HL-60 (cell line): ENCODE results near the gene NEK7.

Source experiments
- DNase-seq, 2 experiments: peaks; one replicate each; pipeline ENCODE4 v3.0.0-alpha.2; 2010 to 2020; ENCODE audit warnings: low read depth in 1 of 2, low spot score in 1 of 2
- H3K27ac ChIP-seq: fragments of 250-450 bp; sonication (Bioruptor Pico); replicated peaks from 2 replicates; pipeline ENCODE4 v1.5.1; 2020; ENCODE audit warnings: mild to moderate bottlenecking, moderate library complexity
- H3K27me3 ChIP-seq: fragments of 250-450 bp; sonication (Bioruptor Pico); 2 replicates; pipeline ENCODE4 v1.5.1; 2021; ENCODE audit warnings: mild to moderate bottlenecking, moderate library complexity; ENCODE audit not compliant: insufficient read depth, poor library complexity, severe bottlenecking
- H3K4me3 ChIP-seq: replicated peaks from 2 replicates; pipeline ENCODE4 v1.5.1; 2011; ENCODE audit warnings: mild to moderate bottlenecking, control low read depth, low read length; ENCODE audit not compliant: insufficient read depth
- GABPA ChIP-seq: IDR thresholded peaks from 2 replicates; pipeline ENCODE4 v1.6.1; 2012; ENCODE audit warnings: low read depth
- POLR2AphosphoS5 ChIP-seq: IDR thresholded peaks from 2 replicates; pipeline ENCODE4 v1.6.1; 2012; ENCODE audit warnings: low read depth
- SPI1 ChIP-seq: IDR thresholded peaks from 2 replicates; pipeline ENCODE4 v1.6.1; 2012; ENCODE audit warnings: low read depth, mild to moderate bottlenecking, borderline replicate concordance
- TF ChIP-seq, protein P1 (sequence below): IDR thresholded peaks from one replicate; pipeline ENCODE4 v1.5.1; 2011; ENCODE audit warnings: low read length, control low read depth, inconsistent platforms; ENCODE audit not compliant: insufficient read depth
- TF ChIP-seq, protein P2 (sequence below): IDR thresholded peaks from 2 replicates; pipeline ENCODE4 v1.6.1; 2012; ENCODE audit warnings: low read depth; ENCODE audit not compliant: insufficient replicate concordance

NEK7 gene

DNA sequence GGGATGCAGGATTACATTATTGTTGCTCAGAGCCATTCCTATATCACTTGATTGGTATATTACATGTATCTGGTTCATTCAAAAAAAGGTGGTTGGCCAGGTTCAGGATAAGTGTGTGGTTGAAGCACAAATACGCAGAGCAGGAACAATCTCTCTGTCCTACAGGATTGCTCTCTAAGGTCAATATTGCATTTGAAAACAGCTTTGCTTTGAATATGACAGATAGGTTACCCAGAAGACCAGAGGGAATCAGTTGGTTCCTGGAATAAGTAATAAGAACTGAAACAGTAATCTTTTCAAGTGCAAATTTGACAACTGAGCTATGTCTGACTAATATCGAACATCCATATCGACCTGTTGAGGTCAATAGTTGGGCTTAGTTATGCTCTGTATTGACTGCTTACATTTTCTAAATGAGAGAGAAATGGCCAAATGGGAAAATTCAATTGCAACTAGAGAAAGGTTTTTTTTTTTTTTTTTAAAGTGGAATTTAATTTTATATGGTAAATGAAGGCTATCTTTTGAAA lies 206.9 kb downstream of the NEK7 start:
- Histone ChIP-seq H3K27me3 (no peaks in the 10 kb centered on the region), H3K4me3 (no peak overlapping the region), H3K27ac (no peak overlapping the region)
- TF ChIP-seq GABPA (no peak), SPI1 (no peak), POLR2AphosphoS5 (no peak)
- TF ChIP-seq, protein P1, sequence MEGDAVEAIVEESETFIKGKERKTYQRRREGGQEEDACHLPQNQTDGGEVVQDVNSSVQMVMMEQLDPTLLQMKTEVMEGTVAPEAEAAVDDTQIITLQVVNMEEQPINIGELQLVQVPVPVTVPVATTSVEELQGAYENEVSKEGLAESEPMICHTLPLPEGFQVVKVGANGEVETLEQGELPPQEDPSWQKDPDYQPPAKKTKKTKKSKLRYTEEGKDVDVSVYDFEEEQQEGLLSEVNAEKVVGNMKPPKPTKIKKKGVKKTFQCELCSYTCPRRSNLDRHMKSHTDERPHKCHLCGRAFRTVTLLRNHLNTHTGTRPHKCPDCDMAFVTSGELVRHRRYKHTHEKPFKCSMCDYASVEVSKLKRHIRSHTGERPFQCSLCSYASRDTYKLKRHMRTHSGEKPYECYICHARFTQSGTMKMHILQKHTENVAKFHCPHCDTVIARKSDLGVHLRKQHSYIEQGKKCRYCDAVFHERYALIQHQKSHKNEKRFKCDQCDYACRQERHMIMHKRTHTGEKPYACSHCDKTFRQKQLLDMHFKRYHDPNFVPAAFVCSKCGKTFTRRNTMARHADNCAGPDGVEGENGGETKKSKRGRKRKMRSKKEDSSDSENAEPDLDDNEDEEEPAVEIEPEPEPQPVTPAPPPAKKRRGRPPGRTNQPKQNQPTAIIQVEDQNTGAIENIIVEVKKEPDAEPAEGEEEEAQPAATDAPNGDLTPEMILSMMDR, result no peak
- TF ChIP-seq, protein P2, sequence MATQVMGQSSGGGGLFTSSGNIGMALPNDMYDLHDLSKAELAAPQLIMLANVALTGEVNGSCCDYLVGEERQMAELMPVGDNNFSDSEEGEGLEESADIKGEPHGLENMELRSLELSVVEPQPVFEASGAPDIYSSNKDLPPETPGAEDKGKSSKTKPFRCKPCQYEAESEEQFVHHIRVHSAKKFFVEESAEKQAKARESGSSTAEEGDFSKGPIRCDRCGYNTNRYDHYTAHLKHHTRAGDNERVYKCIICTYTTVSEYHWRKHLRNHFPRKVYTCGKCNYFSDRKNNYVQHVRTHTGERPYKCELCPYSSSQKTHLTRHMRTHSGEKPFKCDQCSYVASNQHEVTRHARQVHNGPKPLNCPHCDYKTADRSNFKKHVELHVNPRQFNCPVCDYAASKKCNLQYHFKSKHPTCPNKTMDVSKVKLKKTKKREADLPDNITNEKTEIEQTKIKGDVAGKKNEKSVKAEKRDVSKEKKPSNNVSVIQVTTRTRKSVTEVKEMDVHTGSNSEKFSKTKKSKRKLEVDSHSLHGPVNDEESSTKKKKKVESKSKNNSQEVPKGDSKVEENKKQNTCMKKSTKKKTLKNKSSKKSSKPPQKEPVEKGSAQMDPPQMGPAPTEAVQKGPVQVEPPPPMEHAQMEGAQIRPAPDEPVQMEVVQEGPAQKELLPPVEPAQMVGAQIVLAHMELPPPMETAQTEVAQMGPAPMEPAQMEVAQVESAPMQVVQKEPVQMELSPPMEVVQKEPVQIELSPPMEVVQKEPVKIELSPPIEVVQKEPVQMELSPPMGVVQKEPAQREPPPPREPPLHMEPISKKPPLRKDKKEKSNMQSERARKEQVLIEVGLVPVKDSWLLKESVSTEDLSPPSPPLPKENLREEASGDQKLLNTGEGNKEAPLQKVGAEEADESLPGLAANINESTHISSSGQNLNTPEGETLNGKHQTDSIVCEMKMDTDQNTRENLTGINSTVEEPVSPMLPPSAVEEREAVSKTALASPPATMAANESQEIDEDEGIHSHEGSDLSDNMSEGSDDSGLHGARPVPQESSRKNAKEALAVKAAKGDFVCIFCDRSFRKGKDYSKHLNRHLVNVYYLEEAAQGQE, result no peak
- DNase-seq, result no peak

DNA sequence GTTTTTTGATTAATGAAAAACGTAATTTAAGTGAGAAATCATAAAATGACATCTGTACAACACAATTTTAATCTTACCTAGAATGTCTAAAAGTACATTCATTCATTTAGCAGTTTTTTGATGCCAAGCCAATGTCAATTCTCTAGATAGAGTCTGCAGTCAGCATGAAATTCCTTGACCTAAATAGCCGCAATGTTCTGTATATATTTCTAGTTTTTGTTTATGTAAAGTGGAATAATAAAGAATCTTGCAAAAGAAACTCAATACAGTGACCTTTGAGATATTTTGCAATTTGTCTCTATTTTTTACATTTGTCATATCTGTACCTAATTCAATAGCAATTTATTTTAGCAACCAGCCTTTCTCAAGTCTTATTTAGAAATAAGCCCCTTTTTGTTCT lies 207.7 kb downstream of the NEK7 start:
- no peak overlapping the region for H3K4me3 ChIP-seq
- TF ChIP-seq, protein P1, result no peak
- TF ChIP-seq SPI1 (no peak), GABPA (no peak), POLR2AphosphoS5 (no peak)
- TF ChIP-seq, protein P2, result no peak
- no peaks in the 10 kb centered on the region for H3K27me3 ChIP-seq
- no peak for DNase-seq
- no peak overlapping the region for H3K27ac ChIP-seq

DNA sequence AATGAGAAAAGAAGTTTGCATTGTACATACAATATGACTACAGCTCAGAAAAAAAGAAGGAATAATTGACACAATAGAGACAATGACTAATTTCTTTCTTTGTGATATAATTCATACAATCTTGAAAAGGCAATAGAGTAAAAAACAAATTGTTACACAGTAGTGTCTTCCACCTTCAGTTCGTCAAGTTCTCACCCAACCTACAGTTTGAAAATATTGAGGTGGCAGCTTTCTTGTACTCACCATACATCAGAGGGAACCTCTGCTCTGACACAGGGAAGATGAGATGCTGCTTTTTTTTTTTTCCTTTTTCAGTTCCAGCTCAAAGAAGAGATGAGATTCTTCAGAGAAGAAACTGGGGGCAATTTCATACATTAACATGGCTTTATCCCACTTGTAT lies 210.5 kb downstream of the NEK7 start:
- Histone ChIP-seq H3K27me3 (no peaks in the 10 kb centered on the region), H3K4me3 (no peak overlapping the region), H3K27ac (no peak overlapping the region)
- DNase-seq, result no peak
- TF ChIP-seq, protein P1, result no peak
- TF ChIP-seq SPI1 (no peak), POLR2AphosphoS5 (no peak), GABPA (no peak)
- TF ChIP-seq, protein P2, result no peak
